H54 (cell line): ENCODE data around the gene BIRC6.
A peak's percentile ranks its signal among the peaks of the same experiment; 100 is the strongest.

ENCODE experiments used
- DNase-seq: peaks from one replicate; pipeline ENCODE4 v3.0.0; 2011; ENCODE audit warnings: low spot score, mixed read lengths; ENCODE audit not compliant: insufficient read length
- FAIRE-seq: peaks from 3 replicates; lab custom pipeline; 2011; peaks lifted over from hg19 to GRCh38; lab: Jason Lieb, UNC
- POLR2A ChIP-seq: IDR thresholded peaks from 2 replicates; pipeline ENCODE4 v1.6.1; 2011; ENCODE audit warnings: low read depth, mild to moderate bottlenecking, low read length

BIRC6 gene

DNA sequence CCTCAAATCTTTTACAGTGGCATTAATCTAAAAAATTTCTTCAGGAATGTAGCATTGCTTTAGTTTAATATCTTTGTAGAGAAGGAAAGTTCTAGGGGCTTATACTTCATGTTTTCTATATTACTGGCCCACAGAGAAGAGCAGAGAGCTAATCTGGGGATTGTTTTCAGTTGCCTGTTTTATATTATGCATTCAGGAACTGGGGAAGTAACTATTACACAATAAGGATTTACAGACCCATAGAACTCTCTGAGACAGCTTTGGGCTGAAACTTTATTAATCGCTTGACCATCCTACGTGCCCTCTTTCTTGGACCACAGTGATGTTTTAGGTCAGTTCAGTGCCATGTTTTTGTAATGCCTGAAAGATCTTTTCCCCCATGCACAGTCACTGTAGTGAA lies 29.9 kb downstream of the BIRC6 start:
- no peak for TF ChIP-seq POLR2A
- FAIRE-seq: no peak
- no peak for DNase-seq

- DNase-seq (no peak), FAIRE-seq (no peak)
- no peak for TF ChIP-seq POLR2A
These were observed 42.4 kb downstream of the BIRC6 start for GRCh38 chr2:32399221-32399620.

- DNase-seq (no peak), FAIRE-seq (no peak)
- no peak for TF ChIP-seq POLR2A
These were observed 45.3 kb downstream of the BIRC6 start for GRCh38 chr2:32402091-32402490.

- TF ChIP-seq POLR2A: no peak
- FAIRE-seq: no peak
- no peak for DNase-seq
These were observed 47.0 kb downstream of the BIRC6 start for GRCh38 chr2:32403782-32404181.

DNA sequence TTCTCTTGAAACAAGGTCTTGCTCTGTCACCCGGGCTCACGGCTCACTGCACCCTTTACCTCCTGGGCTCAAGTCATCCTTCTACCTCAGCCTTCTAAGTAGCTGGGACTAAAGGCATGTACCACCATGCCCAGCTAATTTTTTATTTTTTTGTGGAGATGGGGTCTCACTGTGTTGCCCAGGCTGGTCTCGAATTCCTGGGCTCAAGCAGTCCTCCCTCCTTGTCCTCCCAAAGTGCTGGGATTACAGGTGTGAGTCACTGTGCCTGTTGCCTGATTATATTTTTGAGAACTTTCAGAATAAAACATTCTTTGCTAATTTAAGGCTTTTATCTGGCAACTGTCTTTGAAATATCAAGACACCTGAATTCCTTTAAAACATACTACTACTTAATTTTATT lies 47.9 kb downstream of the BIRC6 start:
- TF ChIP-seq POLR2A: no peak
- no peak for DNase-seq
- FAIRE-seq: no peak

DNA sequence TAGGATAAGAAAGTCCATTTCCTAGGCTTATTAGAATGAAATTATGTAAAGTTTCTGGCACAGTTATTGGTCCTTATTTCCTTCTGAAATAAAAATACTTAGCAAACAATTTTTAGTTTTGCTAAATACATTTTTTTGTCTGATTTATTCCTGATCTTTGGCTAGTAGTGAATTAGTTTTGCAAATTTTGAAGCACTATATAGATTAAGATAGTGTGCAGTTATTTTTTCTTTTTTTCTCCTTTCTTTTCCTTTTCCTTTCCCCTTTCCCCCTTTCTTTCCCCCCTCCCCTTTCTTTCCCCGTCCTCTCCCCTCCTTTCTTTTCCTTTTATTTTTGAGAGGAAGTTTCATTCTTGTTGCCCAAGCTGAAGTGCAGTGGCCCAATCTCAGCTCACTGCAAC lies 59.7 kb downstream of the BIRC6 start:
- TF ChIP-seq POLR2A: no peak
- no peak for DNase-seq
- no peak for FAIRE-seq

GRCh38 chr2:32417659-32418058 lies 60.8 kb downstream of the BIRC6 start:
- DNase-seq (no peak), FAIRE-seq (no peak)
- no peak for TF ChIP-seq POLR2A

DNA sequence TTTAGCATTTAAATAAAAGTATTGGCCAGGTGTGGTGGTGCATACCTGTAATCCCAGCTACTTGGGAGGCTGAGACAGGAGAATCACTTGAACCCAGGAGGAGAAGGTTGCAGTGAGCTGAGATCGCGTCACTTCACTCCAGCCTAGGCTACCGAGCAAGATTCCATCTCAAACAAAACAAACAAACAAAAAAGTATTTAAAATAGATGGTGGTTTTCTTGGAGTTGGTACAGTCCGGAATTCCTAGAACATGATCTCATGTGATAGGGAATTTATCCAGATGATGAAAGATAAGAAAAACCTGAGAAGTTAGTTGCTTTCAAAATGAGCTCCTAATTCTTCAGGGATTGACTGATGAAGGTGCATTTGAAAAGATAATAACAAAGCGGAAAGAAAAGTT lies 62.0 kb downstream of the BIRC6 start:
- no peak for TF ChIP-seq POLR2A
- no peak for DNase-seq

GRCh38 chr2:32422133-32422532 lies 65.3 kb downstream of the BIRC6 start:
- peak; percentile 64 for FAIRE-seq
- DNase-seq: no peak
- no peak for TF ChIP-seq POLR2A

More for the DNA sequence above, 62.0 kb downstream of the BIRC6 start:
- FAIRE-seq: peak; percentile 48

- FAIRE-seq (no peak), DNase-seq (no peak)
- TF ChIP-seq POLR2A: no peak
These were observed 66.7 kb downstream of the BIRC6 start for GRCh38 chr2:32423536-32423935.

DNA sequence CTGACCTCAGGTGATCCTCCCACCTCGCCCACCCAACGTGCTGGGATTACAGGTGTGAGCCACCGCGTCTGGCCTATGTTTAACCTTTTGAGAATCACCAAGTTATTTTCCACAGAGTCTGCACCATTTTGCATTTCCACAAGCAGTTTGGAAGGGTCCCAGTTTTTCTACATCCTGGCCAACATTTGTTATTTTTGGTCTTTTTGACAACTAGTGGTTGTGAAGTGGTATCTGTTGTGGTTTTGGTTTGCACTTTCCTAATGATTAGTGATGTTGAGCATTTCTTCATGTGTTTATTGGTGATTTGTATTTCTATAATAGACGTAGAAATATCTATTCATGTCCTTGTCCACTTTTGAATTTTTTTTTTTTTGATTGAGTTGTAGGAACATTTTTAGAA lies 67.9 kb downstream of the BIRC6 start:
- no peak for TF ChIP-seq POLR2A
- FAIRE-seq (no peak), DNase-seq (no peak)

- FAIRE-seq (peak; percentile 71), DNase-seq (no peak)
- no peak for TF ChIP-seq POLR2A
These were observed 68.9 kb downstream of the BIRC6 start for GRCh38 chr2:32425719-32426141.

DNA sequence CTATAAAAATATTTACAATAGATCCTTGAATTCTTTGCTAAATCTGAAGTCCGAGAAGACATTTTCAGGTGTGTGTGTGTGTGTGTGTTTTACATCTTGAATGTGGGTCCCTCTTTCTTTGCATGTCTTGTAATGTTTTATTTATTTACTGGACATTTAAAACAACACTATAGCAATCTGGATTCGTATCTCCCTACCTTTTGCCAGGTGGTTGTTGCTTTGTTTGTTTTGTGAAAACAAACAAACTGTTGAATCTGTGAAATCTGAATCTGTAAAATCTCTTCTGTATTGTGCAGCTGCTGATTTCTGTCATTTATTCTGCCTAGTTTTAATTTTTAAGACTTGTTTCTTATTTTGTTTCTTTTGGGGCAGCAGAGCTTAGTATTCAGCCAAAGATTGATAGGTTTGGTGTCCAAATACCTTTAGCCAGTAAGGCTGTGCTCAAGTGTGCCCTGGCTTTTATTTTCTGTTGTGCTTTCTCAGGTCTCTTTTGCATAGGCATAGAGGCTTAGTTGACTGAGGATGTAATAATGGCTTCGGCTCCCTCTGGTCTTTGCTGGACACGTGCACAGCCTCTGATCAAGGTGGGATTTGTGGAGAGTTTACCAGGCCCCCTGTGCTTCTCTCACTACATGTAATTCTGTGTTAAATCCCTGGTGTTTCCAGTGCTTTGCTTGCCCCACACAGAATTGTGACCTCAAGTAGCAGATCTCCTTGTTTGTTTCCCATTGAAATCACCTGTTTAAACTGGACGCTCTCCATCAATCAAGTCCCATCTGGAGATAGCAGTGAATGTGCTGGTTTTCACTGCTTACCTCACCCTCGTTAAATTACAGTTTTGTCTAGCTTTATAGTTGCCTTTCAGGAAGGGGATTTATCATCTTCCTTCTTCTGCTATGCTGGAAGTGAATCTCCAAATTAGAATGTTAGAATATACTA lies 71.1 kb downstream of the BIRC6 start:
- FAIRE-seq (peak; percentile 67), DNase-seq (no peak)
- TF ChIP-seq POLR2A: no peak

DNA sequence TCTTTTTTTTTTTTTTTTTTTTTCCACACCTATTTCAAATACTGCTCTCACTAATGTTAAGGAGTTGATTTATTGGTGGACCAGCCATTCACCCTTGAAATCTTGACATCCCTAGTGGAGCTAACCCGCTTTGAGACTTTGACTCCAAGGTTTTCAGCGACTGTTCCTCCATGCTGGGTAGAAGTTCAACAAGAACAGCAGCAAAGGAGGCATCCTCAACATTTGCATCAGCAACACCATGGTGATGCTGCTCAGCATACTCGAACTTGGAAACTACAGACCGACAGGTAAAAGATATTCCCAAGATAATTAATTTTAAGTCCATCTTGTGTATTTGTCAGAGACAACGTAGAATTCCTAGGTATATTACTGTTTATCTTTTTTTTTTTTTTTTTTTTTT lies 74.0 kb downstream of the BIRC6 start:
- DNase-seq (no peak), FAIRE-seq (no peak)
- TF ChIP-seq POLR2A: no peak

GRCh38 chr2:32436150-32436549 lies 79.3 kb downstream of the BIRC6 start:
- FAIRE-seq (peak; percentile 6), DNase-seq (no peak)
- no peak for TF ChIP-seq POLR2A

DNA sequence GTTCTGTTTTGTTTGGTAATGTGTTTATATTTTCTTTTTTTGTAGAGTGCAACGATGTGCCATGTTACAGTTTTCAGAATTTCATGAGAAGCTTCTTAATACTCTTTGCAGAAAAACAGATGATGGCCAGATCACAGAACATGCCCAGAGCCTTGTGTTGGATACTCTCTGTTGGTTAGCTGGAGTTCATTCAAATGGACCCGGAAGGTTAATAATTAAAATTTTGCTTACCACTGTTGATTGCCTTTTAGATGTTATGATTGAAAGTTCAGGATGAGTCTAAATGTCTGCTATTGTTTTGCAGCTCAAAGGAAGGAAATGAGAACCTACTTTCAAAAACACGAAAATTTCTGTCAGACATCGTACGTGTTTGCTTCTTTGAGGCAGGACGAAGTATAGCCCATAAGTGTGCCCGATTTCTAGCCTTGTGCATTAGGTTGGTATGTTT lies 85.2 kb downstream of the BIRC6 start:
- TF ChIP-seq POLR2A: no peak
- FAIRE-seq (peak; percentile 15), DNase-seq (no peak)
